Kidney capillary endothelial cell (primary cell): Measurements from ENCODE around the gene KDM5C.
"Not testable (repeated sequence)": the region's sequence is repeated elsewhere in the genome, so short reads cannot be mapped to it uniquely, and the experiment has no call there.

Source experiments
- DNase-seq: peaks from one replicate; pipeline ENCODE4 v3.0.0-alpha.2; 2018; ENCODE audit warnings: low spot score

The KDM5C gene

GRCh38 chrX:53190363-53190960, 34.5 kb downstream of the KDM5C start:
- DNase-seq, result no peak

GRCh38 chrX:53188763-53189162, 36.2 kb downstream of the KDM5C start:
- DNase-seq, result no peak

- DNase-seq, result no peak
These were observed 38.7 kb downstream of the KDM5C start for GRCh38 chrX:53186351-53186750.

- DNase-seq, result peak; percentile 43
These were observed 40.2 kb downstream of the KDM5C start for GRCh38 chrX:53184836-53185235.

DNA sequence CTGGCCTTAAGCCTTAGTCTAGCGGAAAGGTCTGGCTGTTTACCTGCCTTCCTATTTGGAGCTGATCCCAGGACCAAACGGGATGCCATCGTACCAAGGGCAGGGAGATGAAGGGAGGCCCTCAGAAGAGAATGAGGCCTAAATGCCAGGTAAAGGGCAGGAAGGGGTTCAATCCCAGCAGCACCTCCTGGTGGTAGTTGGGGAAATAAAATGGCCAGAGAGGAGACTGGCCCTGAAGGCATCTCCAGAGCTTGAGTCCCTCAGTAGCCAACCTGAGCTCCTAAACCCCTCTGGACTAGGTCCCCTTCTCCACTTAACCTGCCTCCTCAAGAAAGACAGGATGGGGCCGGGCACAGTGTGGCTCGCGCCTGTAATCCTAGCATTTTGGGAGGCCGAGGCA, 53.7 kb downstream of the KDM5C start:
- no peak for DNase-seq

DNA sequence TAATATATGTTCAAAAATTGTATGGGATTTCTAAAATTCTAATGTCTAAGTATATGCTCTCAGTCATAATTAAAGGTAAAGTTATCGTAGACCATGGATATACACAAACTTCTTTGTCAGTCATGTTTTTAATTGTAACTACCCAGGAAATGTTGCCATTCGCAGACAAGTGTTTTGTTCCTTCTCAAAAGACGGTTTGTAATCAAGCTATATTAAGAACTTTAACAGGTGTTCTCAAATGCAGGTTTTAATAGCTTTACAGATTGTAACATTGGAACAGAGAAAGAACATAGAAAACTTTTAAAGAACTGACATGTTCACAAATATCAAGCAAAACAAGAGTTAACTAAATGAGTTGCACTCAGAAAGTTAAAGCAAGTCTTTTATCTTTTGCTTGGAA, 58.9 kb downstream of the KDM5C start:
- no peak for DNase-seq

DNA sequence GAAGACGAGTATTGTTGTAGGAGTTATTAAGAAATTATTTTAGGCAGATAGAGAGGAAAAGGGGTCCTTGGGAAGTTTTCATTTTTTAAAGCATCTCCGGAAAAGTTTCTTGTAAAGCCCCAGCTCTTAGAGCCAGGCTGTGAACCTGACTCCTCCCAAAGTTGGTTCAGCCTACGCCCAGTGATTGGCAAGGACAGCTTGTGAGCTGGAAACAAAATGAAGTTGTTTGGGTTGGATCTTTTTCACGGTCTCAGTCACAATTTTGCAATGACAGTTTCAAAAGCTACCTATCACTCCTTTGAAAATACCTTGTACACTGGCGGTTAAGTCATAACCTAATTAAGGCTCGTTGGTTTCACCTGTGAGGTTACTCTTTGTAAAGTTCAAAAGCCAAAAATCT, 60.4 kb downstream of the KDM5C start:
- DNase-seq, result not testable (repeated sequence)

- no peak for DNase-seq
These were observed 61.6 kb downstream of the KDM5C start for GRCh38 chrX:53163436-53163835.

GRCh38 chrX:53160297-53160983, 64.6 kb downstream of the KDM5C start:
- no peak for DNase-seq

DNA sequence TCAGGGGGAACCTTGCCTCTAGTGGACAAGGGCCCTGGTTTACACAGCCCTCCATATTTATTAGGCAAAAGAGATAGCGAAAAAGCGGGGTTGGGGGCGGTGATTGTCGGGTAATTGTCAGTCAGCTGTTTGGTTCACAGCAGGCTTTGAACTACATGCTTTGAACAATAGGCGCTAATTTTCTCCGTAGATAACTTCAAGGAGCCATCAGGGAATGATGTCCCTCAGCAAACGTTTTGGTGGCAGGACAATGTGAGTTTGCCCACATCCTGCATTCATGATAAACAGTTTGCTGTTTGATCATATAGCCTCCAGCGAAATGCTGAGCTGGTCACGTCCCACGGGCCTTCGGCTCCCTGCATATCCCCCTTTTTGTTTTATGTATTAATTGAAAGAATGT, 65.8 kb downstream of the KDM5C start:
- DNase-seq, result no peak

DNA sequence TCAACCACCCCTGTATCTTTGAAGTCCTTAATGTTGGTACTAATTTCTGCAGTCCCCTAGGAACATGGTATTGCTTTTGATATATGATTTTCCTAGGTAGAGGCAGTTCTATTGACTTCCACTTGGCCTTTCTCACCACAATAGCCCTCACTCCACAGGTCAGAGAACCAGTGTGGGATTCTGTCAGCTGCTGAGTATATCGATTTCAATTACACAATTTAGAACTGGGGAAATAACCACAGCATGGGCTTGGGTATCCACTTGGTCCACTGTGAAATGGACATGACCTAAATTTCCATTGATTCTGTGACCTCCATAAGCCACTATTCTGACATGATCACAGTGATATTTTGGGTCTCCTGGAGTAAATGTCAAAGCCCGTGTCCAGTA, 68.8 kb downstream of the KDM5C start:
- DNase-seq, result no peak

DNA sequence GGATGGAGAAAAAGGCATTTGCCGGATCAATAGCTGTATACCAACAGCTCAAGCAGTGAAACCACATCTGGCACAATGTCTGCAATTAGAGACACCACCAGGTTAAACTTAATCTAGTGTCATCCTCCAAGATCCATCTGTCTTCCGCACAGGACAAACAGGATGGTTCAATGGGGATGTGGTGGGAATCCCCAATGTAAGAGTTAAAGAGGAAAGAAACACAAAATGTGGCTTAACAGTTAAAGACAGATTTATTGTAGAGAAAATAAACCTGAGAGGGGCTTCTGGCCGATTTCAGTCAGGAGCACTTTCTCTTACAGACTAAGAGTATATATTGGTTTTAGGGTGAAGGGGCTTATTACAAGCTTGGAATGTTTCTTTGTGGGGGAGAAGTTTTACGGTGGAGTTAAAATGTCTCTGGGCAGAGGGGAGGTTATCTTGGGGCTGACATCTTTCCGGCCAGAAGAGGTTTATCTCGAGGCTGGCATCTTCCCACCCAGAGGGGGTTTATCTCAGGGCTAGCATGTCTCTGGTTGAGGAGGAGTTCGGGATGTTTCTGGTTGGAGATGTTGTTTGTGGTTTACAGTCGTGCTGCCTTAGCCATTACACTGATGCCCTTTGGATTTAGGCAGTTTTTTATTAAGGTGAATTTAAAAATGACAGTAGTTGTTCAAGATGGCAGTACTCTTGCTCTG, 69.3 kb downstream of the KDM5C start:
- DNase-seq, result no peak

- no peak for DNase-seq
These were observed 71.4 kb downstream of the KDM5C start for GRCh38 chrX:53153581-53153980.
